HG03460 (cell line): Measurements from ENCODE around the gene RP2.

Source experiments
- ATAC-seq: cut with Tn5 transposase; IDR thresholded peaks from one replicate; pipeline ENCODE4 v1.9.1; 2021; ENCODE audit not compliant: unreplicated experiment

Gene RP2

GRCh38 chrX:46836701-46837557 is at the start of gene RP2:
Gene RP2, plus strand, starts transcription at chrX:46837043. Its CDS starts 58 bp downstream, at chrX:46837101.
- peak; percentile 95 for ATAC-seq

- no peak for ATAC-seq
Observed at GRCh38 chrX:46788902-46789301, 47.9 kb upstream of the RP2 start.

- no peak for ATAC-seq
Observed at GRCh38 chrX:46791927-46792809, 44.7 kb upstream of the RP2 start.

GRCh38 chrX:46792810-46793188 is 44.0 kb upstream of the RP2 start:
- no peak for ATAC-seq

GRCh38 chrX:46793386-46794143 is 43.3 kb upstream of the RP2 start:
- no peak for ATAC-seq

GRCh38 chrX:46796574-46797191 is 40.2 kb upstream of the RP2 start:
- no peak for ATAC-seq

- ATAC-seq = no peak
Observed at GRCh38 chrX:46803140-46803539, 33.7 kb upstream of the RP2 start.

- no peak for ATAC-seq
Observed at GRCh38 chrX:46805270-46805669, 31.6 kb upstream of the RP2 start.

- ATAC-seq = no peak
Observed at GRCh38 chrX:46811121-46811520, 25.7 kb upstream of the RP2 start.

- no peak for ATAC-seq
Observed at GRCh38 chrX:46812445-46812844, 24.4 kb upstream of the RP2 start.

- no peak for ATAC-seq
Observed at GRCh38 chrX:46814966-46815365, 21.9 kb upstream of the RP2 start.

GRCh38 chrX:46819136-46819535 is 17.7 kb upstream of the RP2 start:
- ATAC-seq = no peak

- ATAC-seq = no peak
Observed at GRCh38 chrX:46820391-46821100, 16.3 kb upstream of the RP2 start.

GRCh38 chrX:46823481-46823880 is 13.4 kb upstream of the RP2 start:
- ATAC-seq = no peak

GRCh38 chrX:46831765-46832327 is 5.0 kb upstream of the RP2 start:
- no peak for ATAC-seq

- no peak for ATAC-seq
Observed at GRCh38 chrX:46837558-46838485, 979 bp downstream of the RP2 start.

- ATAC-seq = no peak
Observed at GRCh38 chrX:46838486-46838870, 1.6 kb downstream of the RP2 start.

- no peak for ATAC-seq
Observed at GRCh38 chrX:46838974-46839480, 2.2 kb downstream of the RP2 start.

- no peak for ATAC-seq
Observed at GRCh38 chrX:46840946-46841345, 4.1 kb downstream of the RP2 start.
